Germinal center (tissue), 1 donor: Measurements from ENCODE around the gene TSPEAR.

ENCODE experiments used
- DNase-seq: peaks from one replicate; pipeline ENCODE4 v3.0.0; 2012; ENCODE audit warnings: mixed read lengths, low spot score

The TSPEAR gene

GRCh38 chr21:44711327-44712202 lies at the start of gene TSPEAR:
Gene TSPEAR (minus strand): TSS chr21:44711572. CDS start chr21:44711514, 58 bp downstream.
- DNase-seq: no peak

DNA sequence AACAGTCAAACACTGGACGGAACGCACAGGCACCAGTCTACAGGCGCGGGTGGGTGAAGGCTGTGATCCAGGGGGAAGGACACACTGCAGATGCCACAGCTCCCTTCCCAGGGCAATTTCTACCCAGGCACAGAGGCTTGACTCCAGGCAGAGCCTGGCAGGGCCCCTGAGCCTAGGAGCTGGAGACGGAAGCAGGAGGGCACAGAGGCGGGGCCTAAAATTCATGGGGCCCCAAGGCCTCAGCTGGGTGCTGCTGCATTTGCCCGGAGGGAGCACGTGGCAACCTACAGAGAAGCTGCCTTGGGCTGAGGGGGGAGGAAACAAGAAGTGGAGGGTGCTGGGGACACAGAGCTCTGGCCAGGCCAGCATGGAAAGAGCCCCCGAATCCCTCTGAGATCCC lies 49.0 kb upstream of the TSPEAR start:
- no peak for DNase-seq

DNA sequence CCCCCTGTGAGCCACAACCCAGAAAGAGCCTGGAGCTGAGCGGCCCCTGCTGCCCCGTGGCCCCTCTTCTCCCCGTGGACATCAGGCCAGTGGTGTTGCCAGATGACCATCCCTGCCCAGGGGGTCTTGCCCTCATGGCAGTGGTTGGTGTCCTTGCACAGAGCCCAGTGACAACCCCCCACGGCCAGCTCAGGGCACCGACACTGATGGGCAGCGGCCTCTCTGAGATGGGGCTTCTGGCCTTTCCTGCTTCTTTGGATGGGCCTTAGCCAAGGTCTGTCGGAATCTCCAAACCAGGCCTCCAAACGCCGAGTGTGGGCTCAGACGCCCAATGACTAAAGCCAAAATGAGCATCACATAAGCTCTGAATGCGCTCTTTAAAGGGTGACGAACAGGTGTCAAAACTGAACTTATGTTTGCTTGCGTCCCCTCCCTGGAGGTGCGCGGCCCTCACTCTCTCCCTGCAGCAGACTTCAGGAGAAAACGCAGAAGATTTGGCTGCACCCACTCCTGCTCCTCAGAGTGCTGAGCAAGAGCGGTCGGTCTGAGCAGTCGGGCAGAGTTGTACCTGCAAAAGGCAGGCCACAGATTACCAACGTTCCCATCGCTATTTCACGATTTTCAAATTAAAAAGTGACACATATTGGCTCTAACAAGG lies 48.4 kb upstream of the TSPEAR start:
- no peak for DNase-seq

DNA sequence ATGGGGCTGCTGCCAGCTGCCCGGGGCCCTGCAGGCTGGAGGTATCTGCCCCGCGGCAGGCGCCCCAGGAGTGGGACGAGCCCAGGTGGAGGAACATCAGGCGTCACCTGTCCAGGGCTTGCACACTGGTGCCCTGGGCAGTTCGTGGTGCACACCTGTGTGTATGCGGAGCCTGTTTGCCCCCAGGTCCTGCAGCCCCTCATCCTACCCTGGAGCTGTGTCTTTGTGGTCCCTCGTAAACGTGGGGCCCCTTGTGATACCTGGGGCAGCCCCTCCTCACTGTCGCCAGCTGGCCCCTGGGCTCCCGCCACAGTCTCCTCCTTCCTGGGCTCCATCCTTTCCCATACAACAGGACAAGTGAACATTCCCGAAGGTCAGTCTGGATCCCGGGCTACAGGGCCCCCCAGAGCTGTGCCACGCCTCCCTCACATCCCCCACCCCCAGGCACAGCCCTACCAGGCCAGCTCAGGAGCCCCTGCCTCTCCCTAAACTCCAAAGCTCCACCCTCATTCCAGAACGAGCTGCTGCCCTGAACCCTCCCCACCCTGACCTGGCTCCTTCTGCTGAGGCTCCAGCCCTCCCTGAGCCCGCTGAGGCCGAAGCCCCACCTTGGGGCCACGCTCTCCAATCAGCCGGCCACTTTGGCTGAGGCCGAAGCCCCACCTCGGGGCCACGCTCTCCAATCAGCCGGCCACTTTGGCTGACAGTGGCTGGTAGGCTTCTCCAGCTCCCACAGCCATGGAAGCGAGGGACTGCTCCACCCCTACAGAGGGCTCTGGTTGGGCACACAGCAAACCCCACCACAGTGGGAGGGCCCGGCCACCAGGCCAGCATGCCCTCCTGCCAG lies 47.6 kb upstream of the TSPEAR start:
- no peak for DNase-seq

DNA sequence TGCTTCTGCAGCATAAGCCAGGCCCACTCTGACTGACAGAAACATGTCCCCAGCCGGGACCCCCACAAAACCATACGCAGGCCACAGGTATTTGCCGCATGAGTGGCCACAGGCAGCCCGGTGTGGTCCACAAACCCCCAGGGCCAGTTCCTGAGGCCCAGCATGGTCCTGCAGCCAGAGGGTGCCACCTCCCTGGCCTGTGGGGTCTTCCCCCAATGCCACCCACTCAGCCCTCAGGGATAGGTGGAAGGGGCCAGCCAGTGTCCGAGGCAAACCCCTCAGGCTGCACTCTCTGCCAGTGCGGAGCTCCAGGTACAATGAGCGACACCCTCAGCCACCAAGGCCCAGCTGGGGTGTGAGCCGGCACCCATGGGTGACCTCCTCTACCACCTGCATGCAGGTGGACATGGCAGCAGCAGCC lies 46.8 kb upstream of the TSPEAR start:
- no peak for DNase-seq

DNA sequence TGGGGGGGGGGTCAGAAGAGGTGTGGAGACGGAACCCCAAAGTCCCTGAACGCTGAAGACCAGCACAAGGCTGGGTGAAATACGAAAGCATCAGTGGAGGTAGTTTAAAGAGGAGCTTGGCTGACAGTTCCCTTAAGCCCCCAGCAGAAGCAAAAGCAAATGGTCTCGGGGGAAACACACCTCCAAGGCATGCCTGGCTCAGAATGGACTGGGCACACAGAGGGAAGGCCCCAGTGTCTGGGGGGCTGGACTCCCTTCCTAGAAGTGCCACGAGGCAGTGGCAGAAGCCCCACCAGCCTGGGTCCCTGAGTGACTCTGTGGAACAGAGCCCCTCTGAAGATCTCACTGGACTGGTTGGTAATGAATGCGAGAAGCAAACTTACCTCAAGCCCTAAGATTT lies 46.4 kb upstream of the TSPEAR start:
- DNase-seq: no peak

DNA sequence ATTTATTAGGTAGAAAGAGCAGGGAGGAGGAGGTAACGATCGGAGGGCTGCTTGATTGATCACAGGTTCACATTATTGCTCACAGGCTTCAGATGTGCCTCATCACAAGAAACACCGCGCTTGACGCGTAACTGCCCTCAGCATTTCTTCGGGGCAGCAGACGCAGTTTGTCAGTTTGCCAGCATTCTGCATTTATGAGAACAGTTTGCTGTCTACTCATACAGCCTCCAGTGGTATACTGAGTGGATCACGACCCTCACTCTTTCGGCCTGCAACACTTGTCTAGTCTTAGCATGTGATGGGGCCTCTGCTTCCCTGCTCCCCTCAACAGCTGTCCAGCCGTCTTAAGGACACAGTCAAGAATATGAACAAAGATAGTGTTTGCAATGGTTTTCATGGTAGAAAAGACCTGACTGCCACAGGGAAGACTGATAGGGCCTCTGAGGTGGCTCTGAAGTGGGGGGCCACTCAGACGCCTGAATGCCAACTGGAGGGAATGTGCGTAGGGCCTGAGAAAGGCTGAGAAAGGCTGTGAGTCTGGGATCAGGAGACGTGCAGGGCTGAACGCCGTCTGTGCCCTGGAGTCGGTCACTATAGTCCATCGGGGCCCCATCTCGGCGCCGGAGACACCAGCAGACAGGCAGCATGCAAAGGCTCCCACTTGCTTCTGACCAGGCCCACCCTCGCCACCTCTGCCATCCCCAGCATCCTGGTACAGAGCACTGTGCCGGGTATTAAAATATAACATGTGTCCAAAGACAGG lies 45.2 kb upstream of the TSPEAR start:
- no peak for DNase-seq

- peak; percentile 27 for DNase-seq
Observed at GRCh38 chr21:44755227-44755626, 43.9 kb upstream of the TSPEAR start.

DNA sequence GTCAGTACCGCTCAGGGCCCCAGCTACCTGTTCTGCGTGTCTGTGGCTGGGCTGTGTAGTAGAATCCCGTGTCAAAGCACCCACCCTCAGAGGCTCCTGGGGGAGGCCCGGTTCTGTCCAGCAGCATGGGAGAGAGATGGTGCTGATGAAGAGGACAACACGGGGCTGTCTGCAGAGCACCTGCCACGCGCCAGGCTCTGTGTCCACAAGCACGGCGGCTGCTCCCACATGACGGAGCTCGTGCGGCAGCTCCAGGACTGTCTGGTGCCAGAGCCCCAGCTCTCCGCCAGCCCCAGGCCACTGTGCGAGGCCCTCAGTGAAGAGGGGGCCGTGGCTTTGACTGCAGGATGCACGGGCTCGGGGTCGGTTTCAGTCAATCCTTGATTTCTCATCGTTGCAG lies 42.0 kb upstream of the TSPEAR start:
- no peak for DNase-seq

- no peak for DNase-seq
Observed at GRCh38 chr21:44752671-44753235, 41.4 kb upstream of the TSPEAR start.

DNA sequence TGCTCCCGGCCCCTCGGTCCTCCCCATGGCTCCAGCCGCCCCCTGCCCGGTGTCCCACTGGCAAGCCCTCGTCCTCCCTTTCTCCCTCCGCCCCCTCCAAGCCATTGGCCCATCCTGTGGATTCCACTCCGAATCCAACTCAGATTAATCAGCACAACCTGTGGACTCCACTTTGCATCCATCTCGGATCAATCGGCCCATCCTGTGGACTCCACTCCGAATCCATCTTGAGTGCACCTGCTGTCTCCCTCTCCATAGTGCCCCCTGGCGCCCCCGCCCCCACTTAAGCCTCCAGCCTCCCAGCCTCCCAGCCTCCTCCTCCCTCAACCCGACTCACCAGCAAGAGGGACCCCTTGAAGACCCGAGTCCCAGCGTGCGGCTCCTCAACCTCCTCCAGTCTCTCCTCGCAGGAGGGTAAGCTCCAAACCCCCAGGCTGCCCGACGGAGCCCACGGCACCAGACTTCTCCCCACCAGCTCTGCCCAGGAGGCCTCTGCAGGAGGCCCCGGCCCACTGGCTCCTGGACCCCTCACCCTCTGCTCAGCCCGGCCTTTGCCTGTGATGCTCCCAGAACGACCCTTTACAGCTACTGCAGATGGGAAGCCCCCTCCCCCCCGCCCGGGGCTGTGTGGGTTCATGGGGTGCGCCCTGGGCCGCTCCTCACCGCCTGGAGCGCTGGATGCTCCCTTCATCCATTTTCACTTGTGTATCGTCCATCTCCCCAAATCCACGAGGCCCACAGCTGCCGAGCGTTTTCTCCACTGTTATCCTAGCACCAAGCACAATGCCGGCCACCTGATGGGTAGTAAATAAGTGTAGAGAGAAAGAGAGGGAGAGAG lies 40.6 kb upstream of the TSPEAR start:
- no peak for DNase-seq

GRCh38 chr21:44751186-44751798 lies 39.9 kb upstream of the TSPEAR start:
- DNase-seq: no peak

DNA sequence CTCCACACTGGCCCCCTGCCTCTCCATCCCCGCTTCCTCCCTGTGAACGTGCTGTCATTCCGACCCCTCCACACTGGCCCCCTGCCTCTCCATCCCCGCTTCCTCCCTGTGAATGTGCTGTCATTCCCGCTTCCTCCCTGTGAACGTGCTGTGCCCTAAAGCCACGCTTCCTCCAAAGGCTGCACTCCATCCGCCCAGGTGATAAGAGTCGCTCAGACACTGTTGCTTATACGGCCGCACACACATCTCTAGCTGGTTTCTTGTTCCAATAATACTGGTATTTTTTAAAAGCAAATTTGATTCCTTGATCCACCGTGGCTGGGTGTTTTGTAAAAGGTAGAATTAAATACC lies 39.3 kb upstream of the TSPEAR start:
- DNase-seq: no peak

DNA sequence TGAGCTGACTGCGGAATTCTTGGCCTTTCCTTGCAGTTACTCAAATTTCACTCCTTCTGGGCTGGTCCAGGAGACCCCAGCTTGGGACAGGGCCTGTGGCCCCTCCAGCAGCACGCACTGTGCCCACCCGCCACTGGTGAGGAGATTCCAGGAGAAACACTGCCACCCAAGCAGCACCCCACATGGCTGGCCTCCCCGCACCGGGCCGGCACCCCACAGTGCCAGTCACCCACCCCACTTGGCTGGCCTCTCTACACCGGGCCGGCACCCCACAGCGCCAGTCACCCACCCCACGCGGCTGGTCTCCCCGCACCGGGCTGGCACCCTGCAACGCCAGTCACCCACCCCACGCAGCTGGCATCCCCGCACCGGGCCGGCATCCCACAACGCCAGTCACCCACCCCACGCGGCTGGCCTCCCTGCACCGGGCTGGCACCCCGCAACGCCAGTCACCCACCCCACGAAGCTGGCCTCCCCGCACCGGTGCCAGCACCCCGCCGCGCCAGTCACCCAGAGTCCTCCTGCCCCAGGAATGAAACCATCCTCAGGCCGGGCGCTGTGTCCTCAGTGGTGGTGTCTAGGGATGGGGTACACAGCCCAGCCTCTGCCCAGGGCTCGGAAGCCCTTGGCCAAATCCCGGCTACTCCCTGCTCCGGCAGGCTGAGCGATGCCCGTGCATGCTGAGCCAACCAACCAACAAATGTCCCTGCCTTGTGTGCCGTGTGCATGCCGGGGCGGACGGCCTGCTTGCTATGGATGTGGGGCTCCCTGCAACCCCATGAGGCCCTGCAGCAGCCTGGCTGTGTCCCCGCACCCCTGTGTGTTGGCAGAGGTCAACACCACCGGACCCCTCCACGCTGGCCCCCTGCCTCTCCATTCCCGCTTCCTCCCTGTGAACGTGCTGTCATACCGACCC lies 38.6 kb upstream of the TSPEAR start:
- DNase-seq: no peak

DNA sequence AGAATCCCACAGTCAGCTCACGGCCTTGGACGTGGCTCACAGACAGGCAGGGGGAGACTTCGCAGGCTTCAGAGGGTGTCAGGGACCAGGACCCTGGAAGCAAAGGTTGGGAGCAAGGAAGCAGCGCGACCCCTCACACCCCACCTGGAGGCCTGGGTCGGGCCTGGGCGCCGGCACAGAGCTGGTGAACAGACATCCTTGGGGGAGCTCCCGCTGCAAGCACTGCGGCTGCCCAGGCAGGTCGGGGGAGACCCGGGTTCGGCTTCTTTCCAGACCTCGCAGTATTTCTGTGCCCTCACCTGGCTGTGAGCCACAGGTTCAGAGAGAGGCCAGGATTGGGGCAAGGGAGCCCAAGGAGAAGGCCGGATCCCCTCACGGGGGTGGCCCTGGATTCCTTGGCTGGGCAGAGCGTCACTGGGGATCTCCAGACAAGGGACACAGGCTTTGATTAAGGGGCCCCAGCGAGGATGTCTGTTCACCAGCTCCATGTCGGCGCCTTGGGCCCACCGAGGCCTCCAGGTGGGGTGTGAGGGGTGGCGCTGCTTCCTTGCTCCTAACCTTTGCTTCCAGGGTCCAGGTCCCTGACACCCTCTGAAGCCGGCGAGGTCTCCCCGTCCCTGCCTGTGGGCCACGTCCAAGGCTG lies 37.9 kb upstream of the TSPEAR start:
- DNase-seq: no peak

- DNase-seq: no peak
Observed at GRCh38 chr21:44748621-44749020, 37.2 kb upstream of the TSPEAR start.

GRCh38 chr21:44742418-44743153 lies 31.2 kb upstream of the TSPEAR start:
- DNase-seq: no peak

DNA sequence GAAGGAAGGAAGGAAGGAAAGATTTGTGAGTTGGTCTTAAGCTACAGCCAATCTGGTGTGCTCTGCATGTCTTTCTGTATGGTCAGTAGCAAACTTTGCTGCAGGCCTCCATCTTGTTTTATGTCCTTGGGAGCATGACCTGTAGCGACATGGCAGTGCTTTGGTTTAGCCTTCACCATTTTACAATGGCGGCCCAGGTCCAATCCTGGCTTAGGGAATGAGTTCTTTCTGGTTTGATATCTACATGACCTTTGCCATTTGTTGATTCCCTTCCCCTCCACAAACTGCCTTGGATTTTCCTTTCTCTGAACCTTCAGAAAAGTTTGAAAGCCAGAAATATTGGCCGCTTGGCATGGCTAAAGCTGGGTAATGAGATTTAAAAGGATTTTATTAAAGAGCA lies 30.5 kb upstream of the TSPEAR start:
- no peak for DNase-seq
